DLD1 (cell line): ENCODE data around the gene NAGPA.

Experiments
- in situ Hi-C: cut with HindIII; loops from 2 replicates; pipeline ENCODE4 v1.10.0; 2017; ENCODE audit warnings: low sequenced_read_pairs

NAGPA gene

DNA sequence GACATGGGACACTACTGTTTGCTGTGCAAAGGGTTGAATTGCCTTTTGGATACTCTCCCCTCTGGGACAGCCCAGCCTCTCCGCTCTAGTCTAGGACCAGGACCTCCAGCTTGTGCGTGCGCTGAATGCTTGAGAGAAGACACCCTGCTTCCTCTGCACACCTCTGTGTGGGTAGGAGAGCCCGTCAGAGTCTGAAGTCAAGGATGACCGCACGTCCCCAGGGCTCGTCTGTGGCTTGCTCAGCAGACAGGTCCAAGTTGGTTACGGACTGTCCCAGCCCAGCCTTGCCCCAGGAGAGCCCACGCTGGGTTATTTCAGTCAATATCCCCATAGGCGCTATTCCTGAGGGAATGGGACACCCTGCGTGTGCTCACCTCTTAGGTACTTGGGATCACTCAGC lies 28.3 kb upstream of the NAGPA start:
- in situ Hi-C loops, result no loop called here

DNA sequence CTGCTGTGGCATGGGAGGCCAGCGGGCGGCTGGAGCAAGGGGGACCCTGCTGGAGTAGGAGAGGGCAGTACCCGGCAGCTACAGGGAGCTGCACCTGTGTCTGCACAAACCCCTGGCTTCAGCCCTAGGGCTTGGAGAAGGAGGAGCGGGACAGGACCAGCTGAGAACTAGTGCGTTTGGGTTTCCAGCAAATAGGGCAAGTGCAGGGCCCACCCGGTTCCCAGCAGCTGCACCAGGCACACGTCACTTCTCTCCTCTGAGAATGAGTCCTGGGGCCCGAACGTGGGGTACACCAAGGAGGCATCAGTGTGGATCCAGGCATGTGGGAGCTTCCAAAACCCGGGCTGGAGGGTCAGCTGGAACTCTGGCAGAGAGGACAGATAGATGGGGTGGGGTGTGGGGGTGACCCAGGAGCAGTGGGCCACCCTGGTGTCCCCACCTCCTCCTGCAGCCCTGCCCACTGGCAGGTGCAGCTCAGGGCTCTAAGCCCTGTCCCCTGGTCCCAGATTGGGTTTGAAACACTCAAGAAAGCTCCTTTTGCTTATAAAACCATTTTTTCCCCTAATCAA lies 26.4 kb upstream of the NAGPA start:
- in situ Hi-C loops, result no loop called here

DNA sequence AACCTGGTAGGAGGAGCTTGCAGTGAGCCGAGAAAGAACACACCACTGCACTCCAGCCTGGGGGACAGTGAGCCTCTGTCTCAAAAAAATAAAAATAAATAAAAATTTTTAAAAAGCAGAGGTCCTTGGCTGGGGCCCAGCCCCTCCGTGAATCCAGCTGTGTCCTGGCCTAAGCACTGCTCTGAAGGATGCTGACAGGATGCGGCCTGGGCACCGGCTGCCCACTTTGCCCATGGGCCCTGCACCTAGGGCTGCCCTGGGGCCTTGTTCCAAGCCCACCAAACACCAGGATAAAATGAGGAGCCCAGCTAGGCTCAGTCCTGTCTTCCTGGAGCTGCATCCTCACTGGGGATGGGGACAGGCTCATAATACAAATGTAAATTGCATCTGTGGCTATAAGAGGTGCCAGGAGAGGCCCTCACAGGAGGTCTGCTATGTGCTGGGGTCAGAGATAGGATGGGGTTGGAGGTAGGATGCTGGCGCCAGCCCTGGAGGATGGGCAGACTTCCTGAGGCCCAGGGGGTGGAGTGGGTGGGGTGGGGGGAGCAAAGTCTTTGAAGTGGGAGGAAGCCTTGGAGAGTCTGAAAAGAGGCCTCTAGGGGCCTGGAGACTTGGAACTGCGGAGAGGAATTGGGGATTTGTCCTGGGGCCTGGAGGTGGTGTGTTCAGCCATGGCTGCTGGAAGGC lies 25.8 kb upstream of the NAGPA start:
- in situ Hi-C loops, result no loop called here

DNA sequence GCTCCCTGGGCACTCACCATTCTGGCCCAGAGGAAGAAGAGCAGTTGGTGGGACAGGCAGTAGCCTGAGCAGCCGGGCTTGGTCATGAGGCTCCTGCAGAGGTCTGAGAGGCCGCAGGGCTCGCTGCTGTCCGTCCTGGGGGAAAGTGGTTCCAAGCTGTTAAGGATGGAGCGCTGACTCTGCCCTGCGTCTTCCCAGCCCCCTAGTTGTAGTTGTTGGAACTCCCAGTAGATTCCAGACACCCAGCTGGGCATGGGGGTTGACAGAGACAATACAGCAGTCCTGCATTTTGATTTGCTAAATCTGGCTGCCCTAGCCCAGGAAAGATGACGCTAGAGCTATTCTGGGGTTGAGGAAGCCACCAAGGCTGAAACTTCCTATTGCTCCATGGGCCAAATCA lies 24.7 kb upstream of the NAGPA start:
- in situ Hi-C loops, result no loop called here

DNA sequence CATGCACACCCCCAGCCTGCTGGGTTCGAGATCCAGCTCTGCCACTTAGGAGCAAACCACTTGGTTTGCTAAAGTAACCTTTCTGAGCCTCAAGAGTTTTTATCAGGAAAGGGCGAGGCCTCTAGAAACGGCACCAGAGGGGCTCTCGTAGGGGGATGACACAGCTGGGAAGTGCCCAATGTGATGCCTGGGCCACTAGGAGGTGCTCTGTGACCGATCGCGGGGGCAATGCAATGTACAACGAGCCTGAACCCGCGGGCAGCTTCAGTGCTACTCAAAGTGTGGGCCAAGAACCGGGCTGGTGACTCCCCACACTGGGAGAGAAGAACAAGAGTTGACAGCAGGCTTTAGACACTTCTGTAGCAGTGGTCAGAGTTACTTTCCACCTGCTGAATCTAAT lies 22.6 kb upstream of the NAGPA start:
- in situ Hi-C loops, result no loop called here

DNA sequence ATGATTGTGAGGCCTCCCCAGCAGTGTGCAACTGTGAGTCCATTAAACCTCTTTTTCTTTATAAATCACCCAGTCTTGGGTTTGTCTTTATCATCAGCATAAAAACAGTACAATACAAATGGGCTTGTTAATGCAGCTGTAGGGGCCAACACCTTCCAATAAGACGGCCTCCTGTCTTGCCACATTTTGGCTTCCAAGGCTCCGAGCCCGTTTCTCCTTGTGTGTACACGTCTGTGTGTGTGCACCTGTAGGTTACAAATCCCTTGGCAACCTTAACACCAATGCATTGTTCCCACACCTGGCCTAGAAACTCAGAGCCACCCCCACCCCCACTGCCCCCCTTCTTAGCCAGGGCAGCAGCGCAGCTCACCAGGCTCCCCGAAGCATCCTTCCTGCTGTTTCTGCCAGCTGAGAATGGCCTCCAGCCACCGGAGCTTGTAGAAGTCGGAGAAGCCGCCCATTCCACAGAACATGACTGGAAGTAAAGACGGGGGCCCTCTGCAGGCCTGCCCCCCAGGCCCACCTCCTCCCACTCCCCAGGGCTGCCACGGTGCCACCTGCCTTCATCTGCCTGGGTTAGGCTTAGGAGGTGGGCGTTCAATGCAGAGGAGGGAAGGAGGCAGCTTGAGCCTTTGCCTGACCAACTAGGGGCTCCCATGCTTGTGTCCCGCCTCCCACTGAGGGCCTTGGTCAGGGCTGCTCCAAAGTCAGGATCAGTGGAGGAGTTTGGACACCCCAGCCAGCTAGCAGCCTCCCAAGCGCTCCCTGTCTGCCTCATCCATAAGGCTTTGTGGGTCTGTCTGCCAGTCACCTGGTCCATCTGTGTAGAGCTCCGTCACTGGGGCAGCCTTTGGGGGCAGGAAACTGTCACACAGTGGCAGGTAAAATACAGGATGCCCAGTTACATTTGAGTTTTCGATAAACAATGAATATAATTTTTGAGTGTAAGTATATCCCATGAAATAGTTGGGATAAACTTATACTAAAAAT lies 21.4 kb upstream of the NAGPA start:
- in situ Hi-C loops, result no loop called here

DNA sequence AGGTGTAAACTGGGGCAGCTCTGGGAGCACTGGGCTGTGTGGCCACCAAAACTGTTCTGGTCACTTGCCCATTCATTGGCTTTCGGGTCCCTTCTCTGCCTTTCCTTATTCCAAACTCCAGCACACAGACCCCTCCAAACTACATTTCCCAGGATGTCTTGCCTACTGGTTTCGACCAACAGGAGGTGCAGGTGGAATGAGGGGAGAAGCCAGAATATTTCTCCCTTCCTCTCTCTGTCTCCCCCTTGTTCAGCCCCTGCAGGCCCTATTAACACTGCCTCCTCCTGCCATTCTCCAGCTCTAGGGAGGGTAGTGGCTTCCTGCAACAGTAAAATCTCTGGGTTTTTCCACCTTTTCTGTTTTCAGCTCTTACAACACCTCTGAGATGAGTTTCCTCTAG lies 13.2 kb upstream of the NAGPA start:
- in situ Hi-C loops, result loop anchor here (25.0 kb wide), 1 partner anchor 535 kb away; no protein-coding TSS in a partner anchor

DNA sequence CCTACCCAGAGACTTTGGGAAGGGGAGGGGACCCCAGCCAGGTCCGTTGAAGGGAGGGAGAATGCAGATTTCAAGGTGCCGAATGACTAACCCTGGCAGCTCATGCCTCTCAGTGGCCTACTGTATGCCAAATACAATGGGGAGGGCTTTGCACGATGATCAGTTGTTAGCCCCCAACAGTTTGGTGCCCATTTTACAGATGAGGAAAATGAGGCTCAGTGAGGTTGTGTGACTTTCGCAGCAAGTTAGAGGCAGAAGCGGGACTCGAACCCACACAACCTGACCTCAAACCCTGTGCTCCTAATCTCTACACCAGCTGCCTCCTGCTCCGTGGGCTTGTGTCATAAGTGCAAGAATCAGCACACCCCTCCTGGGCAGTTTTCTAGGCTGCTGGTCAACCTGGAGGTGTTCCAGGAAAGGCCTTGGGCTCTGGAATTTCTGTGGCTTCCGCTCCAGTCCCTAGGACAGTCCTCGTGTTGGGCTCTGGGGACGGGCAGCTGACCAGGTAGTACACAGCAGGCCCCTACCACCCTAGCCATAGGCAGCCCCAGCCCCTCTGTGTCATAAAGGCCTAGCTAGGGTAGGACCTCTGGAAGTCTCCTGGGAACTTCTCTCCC lies 11.9 kb upstream of the NAGPA start:
- in situ Hi-C loops, result loop anchor here (25.0 kb wide), 1 partner anchor 533 kb away; no protein-coding TSS in a partner anchor

DNA sequence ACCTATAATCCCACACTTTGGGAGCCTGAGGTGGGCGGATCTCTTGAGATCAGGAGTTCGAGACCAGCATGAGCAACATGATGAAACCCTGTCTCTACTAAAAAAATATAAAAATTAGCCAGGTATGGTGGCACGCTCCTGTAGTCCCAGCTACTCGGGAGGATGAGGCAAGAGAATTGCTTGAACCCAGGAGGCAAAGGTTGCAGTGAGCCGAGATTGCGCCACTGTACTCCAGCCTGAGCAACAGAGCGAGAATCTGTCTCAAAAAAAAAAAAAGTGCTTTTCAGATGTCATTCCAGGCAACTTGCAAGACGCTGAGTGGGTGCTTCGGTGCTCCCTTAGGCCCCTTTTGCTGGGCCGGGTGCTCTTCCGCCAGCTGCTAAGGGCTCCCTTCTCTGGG lies 10.8 kb upstream of the NAGPA start:
- in situ Hi-C loops, result loop anchor here (25.0 kb wide), 1 partner anchor 532 kb away; no protein-coding TSS in a partner anchor

DNA sequence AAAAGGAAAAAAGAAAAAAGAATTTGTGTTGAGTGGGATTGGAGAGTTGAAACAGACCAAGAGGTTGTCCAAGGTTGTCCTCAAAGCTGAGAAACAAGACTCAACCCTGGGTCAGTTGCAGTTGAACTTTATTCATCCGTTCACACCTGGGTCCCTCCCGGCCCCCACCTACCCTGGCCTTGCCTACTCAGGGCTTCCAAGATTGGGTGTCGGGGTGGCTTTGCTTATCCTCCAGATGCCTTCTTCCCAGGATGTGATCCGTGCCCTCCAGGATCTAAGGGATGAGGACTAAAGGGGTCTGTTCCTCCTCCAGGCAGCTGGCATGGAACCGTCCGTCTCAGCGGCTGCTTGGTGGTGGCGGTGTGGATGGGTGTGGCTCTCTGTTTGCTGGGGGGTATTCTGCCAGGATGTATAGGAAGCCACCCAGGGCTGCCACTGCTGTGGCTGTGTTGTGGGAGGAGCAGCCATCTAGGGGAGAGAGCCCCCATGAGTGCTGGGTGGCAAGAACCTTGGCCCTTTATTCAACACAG lies 10.3 kb upstream of the NAGPA start:
- in situ Hi-C loops, result loop anchor here (25.0 kb wide), 1 partner anchor 532 kb away; no protein-coding TSS in a partner anchor

DNA sequence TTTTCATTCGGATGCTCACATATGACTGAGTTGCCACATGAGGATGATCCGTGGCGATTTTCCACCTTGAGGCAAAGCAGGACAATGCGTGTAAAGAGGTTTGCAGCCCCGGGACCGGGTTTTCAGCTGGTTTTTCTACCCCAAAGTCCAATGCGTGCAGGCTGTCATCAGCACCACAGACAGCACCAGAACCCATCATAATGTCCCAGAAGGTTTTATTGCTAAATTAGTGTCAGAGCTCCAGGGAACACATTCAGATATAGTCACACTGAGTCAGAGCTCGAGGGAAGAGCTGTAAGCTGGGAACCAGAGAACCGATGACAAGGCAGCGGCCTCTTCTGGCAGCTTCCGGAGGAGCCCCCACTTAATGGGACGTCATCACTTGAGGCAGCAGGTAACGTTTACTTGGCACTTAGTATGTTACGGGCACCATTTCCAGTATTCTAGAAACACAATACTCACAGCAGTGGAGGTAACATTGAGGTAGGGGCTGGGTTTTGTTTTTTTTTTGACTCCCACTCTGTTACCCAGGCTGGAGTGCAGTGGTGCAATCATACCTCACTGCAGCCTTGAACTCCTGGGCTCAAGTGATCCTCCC lies 8.9 kb upstream of the NAGPA start:
- in situ Hi-C loops, result loop anchor here (25.0 kb wide), 1 partner anchor 530 kb away; no protein-coding TSS in a partner anchor

DNA sequence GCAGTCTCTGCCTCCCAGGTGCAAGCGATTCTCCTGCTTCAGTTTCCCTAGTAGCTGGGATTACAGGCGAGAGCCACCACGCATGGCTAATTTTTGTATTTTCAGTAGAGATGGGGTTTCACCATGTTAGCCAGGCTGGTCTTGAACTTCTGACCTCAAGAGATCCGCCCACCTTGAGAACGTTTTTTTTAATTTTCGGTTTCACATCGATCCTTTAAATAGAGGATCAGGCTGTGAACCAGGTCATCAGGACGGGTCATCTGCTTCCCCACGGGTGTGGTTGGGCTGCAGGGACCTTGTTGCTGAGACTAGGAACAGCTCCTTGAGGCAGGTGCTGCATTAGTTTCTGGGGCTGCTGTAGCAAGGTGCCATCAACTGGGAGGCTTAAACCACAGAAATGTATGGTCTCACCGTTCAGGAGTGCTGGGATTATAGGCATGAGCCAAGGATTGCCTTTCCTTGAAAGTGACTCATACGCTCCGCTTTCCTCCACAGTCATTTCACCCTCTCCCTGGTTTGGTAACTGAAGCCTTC lies 7.9 kb upstream of the NAGPA start:
- in situ Hi-C loops, result loop anchor here (25.0 kb wide), 1 partner anchor 529 kb away; no protein-coding TSS in a partner anchor

DNA sequence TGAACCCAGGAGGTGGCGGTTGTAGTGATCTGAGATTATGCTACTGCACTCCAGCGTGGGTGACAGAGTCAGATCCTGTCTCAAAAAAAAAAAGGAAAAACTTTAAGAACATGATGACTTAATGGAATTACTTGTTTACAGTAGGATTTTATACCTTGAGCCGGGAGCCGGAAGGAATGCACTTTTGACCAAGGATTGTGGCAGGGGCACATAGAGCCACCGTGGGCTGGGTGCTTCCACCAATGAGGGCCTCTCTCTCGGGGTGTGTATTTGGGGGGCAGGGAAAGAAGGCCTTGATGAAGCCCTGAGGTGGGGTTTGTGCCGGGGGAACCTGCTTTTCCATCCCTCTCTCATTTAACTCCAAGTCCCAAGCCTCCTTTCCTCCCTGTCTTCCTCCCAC lies 6.7 kb upstream of the NAGPA start:
- in situ Hi-C loops, result loop anchor here (25.0 kb wide), 1 partner anchor 528 kb away; no protein-coding TSS in a partner anchor

DNA sequence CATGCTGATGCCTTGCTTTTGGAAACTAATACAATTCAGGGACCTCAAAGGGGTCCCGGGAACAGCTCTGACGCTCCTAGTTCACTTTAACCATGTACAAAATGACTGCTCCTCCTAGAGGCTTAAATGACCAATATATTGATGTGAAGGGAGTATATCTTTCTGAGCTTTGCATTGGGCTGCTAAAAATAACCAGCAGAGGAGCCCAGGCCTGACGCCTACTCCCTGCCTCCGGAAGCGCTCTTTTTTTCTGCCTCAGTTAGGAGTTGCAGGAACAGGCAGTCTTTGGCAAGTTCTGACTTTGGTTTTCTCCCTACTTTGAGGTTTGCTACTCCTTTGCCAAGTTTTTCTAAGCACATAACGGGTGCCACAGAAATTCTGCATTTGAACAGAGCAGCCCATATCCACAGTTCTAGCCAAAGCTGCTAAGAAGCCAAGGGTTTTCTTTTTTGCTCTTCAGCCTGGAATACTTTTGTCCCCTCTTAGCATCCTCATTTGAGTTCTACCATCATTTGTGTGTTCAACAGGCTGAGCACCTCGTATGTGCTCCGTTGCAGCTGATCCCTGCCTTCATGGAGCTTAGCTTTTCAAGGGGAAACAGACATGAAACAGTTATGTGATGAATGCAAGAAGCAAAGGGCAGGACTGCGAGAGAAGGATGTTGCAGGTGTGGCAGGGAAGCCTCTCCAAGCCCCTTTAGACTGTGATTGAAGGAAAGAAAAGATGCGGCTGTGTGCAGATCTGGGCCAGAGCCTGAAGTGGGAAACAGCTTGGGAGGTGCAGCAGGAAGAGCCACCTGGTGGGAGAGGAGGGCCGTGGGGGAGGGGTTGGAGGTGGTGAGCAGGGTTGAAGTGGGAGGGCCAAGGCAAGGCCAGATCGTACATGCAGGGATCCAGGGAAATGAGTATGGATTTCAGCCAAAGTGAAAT lies 2.8 kb upstream of the NAGPA start:
- in situ Hi-C loops, result loop anchor here (25.0 kb wide), 1 partner anchor 524 kb away; no protein-coding TSS in a partner anchor

DNA sequence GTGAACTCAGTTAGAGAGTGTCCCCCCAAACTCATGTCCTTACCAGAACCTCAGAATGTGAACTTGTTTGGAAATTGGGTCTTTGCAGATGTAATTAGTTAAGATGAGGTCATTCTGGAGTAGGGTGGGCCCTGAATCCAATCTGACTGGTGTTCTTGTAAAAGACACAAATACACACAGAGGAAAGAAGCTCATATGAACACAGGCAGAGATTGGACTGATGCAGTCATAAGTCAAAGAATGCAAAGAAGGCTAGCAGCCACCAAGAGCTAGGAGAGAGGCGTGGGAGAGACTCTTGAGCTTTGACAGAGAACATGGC lies 2.1 kb upstream of the NAGPA start:
- in situ Hi-C loops, result loop anchor here (25.0 kb wide), 1 partner anchor 524 kb away; no protein-coding TSS in a partner anchor

DNA sequence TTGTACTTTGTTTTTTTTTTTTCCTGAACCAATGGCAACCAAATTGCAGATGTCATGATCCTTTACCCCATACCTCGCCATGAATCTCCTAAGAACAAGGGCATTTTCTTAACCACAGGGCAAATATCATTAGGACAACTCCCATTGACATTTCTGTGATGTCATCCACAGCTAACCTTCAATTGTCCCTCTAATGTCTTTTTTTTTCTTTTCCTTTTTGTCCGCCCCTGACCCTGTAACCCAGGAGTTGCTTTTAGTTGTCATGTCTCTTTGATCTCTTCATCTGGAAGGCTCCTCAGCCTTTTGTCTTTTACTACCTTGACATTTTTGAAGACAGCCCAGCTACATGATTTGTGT lies 410 bp upstream of the NAGPA start:
- in situ Hi-C loops, result loop anchor here (25.0 kb wide), 1 partner anchor 522 kb away; no protein-coding TSS in a partner anchor

DNA sequence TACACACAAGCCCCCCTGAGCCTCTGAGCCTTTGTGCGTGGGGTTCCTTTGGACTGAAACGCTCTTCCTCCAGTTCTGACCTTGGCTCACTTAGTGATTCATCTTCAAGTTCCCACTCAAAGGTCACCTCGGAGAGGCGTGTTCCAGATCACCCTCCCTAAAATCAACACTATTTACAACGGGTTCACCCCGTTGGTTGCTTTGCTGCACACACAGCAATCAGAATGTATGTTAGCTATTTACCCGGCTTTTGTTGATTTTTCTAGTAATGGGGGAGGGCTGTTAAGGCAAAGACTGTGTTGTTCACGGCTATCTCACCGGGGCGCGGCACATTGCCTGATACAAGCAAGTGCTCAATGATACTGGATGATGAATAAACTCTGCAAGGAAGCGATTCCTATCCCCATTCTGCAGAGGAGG lies 977 bp downstream of the NAGPA start:
- in situ Hi-C loops, result loop anchor here (25.0 kb wide), 1 partner anchor 520 kb away; no protein-coding TSS in a partner anchor

DNA sequence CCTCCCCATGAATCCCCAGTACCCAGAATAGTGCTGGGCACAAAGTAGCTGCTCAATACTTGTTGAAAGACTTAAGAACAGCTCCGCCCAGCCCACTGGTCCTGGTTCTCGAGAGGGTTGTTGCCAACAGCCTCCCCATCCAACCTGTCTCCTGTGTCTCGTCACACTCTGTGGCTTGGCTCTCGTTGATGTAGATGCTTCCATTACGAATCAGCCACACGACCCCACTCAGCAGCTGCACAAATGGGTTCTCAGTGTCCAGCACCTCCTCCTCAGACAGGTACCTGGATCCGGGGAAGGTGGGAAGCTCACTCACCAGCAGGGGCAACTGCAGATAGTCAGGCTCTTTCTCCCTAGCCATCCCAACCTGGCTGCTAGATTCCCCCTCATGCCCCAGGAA lies 2.1 kb downstream of the NAGPA start:
- in situ Hi-C loops, result loop anchor here (25.0 kb wide), 1 partner anchor 519 kb away; no protein-coding TSS in a partner anchor
